Superior temporal gyrus (tissue), 1 donor: ENCODE measurements around the gene IQCE.

Source experiments
- DNase-seq: peaks from one replicate; pipeline ENCODE4 v3.0.0-alpha.2; 2016; ENCODE audit errors: extremely low spot score

IQCE gene

GRCh38 chr7:2634267-2635145 is 75.7 kb downstream of the IQCE start:
- no peak for DNase-seq

- no peak for DNase-seq
Measured at GRCh38 chr7:2635148-2635668, 76.4 kb downstream of the IQCE start.

GRCh38 chr7:2635810-2636701 is 77.3 kb downstream of the IQCE start:
- DNase-seq, result peak; percentile 24

- DNase-seq, result no peak
Measured at GRCh38 chr7:2637066-2637471, 78.3 kb downstream of the IQCE start.

GRCh38 chr7:2637505-2638223 is 78.9 kb downstream of the IQCE start:
- no peak for DNase-seq

- DNase-seq, result no peak
Measured at GRCh38 chr7:2638224-2638991, 79.6 kb downstream of the IQCE start.

GRCh38 chr7:2639181-2639681 is 80.5 kb downstream of the IQCE start:
- no peak for DNase-seq

- no peak for DNase-seq
Measured at GRCh38 chr7:2639695-2640481, 81.1 kb downstream of the IQCE start.

GRCh38 chr7:2640482-2640830 is 81.7 kb downstream of the IQCE start:
- DNase-seq, result no peak

- DNase-seq, result no peak
Measured at GRCh38 chr7:2640846-2641316, 82.1 kb downstream of the IQCE start.

GRCh38 chr7:2641406-2642393 is 82.9 kb downstream of the IQCE start:
- DNase-seq, result peak; percentile 85

GRCh38 chr7:2643386-2644219 is 84.8 kb downstream of the IQCE start:
- no peak for DNase-seq

GRCh38 chr7:2644220-2644561 is 85.4 kb downstream of the IQCE start:
- no peak for DNase-seq

- DNase-seq, result no peak
Measured at GRCh38 chr7:2644562-2645273, 85.9 kb downstream of the IQCE start.

GRCh38 chr7:2645274-2645868 is 86.6 kb downstream of the IQCE start:
- no peak for DNase-seq

GRCh38 chr7:2646336-2646679 is 87.5 kb downstream of the IQCE start:
- no peak for DNase-seq
